GM18498 (cell line): ENCODE data around the gene MOCS1.
"Not testable (repeated sequence)": the region's sequence is repeated elsewhere in the genome, so short reads cannot be mapped to it uniquely, and the experiment has no call there.

Experiments
- ATAC-seq: cut with Tn5 transposase; IDR thresholded peaks from one replicate; pipeline ENCODE4 v1.9.1; 2021; ENCODE audit warnings: mild to moderate bottlenecking, moderate library complexity; ENCODE audit not compliant: unreplicated experiment

The MOCS1 gene

DNA sequence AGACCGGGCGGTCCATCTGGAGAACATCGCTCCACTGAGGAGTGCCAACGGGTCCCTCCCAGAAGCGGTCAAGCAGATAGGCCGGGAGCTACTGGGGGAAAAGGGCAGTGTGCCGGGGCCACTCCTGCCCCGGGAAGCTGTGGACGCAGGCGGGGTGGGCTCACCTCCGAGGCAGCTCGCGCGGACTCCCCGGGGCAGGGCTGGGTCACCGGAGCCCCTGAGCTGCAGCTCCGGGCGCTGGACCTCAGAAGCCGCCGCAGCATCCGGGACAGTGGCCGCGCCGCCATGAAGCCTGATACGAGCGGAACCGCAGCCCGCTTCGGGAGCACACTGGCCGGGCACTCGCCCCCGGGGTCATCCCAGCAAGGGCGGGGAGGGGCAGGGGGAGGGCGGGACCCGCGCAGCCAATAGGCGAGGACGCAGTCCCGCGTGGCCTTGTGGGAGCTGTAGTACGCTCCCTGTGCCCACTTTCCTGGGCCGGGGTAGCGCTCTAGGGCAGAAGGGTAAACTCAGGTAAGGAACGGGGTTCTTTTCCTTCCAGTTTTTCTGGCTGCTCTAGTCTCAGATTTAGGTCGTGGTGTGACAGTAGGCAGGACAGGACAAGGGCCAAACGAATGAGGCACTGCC, at the start of gene MOCS1:
Gene MOCS1 (minus strand): TSS at position 332 of the 627 bp plus-strand sequence. CDS start 45 bp downstream, at position 287.
- no peak for ATAC-seq

- ATAC-seq = no peak
Measured at GRCh38 chr6:39984051-39984450, 49.8 kb upstream of the MOCS1 start.

- ATAC-seq = no peak
Measured at GRCh38 chr6:39983193-39983592, 48.9 kb upstream of the MOCS1 start.

- ATAC-seq = no peak
Measured at GRCh38 chr6:39982720-39983119, 48.5 kb upstream of the MOCS1 start.

DNA sequence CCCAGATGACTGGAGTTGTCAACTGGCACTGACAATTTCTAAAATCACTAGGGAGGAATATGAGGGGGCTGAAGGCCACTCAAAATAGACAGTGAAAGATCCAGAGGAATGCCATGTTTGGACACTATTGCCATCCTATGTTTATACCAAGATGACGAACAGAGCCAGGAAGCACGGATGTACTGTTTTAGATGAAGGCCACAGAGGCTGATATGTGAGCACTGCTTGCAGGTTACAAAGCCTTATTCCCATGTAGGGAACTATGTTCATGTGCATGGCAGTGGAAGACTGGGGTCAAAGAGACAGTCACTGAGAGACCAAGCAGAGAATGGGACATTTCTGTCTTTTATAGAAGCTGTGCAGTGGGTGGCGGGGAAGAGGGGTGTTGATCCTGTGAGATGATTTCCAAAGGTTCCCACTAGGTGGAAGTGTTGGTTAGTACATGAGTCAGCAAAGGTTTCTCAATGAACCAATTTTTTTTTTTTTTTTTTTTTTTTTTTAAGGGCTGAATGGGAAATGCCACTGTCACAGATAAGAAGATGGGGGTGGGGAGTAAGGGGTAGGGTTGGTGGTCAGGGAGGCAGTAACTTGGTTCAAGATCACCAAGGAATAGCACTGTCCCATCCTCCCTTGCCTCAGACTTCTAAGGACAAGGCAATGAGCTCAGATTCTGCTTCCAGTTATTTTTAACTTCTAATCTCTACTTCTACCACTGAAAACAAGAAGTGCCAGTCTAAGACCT, 46.7 kb upstream of the MOCS1 start:
- ATAC-seq = no peak

DNA sequence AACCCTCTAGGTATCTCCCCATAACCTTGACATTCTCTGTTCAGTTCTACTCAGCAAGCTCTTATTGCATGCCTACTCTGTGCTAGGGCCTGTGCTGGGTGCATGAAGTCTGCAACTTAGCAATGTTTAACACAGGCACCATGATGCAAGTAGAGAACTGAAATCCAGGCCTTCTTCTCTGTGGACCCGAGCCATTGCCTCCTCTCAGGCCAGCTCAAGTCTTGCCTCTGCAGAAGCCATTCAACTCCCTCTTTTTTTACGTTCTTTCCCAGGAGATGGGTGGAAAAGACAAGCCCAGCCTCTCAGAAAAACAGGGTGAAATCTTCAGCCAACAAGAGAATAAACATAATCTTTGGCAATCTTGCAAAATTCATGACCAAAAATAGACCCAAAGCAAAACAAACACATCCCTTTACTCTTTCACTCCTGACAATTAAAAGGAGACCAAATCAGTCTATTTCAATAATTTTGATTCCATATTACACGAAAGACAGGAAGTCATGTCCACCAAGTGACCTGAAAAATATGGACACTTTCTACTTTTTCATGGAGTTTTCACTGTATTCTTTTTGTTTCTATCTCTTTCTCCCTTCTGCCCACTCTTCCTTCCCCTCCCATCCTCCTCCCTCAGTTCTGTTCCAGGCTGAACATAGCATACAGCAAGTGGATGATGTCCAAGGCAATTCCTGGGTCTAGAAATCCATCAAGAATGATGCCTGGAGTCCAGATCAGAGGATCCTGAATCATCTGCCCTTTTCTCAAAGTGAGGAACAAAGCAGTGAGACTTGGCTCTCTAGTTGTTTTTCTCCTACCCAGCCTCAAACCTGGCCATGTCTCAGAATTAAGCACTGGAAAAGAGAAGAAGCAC, 45.4 kb upstream of the MOCS1 start:
- no peak for ATAC-seq

GRCh38 chr6:39978240-39978639, 44.0 kb upstream of the MOCS1 start:
- ATAC-seq = no peak

DNA sequence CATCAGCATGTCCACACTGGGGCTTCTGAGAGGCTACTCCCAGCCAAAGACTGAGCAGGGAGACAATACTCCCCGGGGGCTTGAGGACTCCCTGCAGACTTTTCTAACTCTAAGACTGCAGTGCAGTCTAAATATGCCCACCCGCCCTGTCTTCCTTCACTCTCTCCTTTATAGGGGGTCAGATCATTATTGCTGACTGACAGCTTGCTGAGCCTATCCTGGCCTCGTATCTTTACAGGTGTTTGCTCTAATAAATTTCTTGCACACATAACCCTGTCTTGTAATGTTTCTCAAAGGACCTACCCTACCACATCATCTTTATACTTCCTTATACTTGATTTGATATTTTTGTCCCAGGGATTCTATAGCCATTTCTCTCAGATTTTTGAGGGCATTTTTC, 39.4 kb upstream of the MOCS1 start:
- ATAC-seq = no peak

- not testable (repeated sequence) for ATAC-seq
Measured at GRCh38 chr6:39972717-39973116, 38.5 kb upstream of the MOCS1 start.

- ATAC-seq = not testable (repeated sequence)
Measured at GRCh38 chr6:39971131-39971530, 36.9 kb upstream of the MOCS1 start.

GRCh38 chr6:39965751-39966150, 31.5 kb upstream of the MOCS1 start:
- no peak for ATAC-seq

DNA sequence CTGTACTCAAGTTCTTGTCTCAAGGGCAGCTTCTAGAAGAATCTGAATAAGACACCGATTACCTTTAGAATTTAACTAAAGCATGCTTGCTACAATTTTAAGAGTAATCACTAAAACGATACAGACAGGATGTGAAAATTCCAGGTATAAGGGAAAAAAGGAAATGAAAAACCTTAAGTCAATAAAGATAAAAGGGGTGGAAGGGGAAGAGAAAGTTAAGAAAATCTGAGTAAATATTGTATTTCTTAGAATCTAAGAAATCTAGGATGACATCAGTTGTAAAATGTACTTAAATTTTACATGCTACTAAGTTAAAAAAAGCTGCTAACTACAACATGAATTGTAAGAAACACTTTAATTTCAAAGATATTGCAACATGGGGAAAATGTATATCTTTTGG, 30.3 kb upstream of the MOCS1 start:
- ATAC-seq = no peak

- no peak for ATAC-seq
Measured at GRCh38 chr6:39964094-39964493, 29.8 kb upstream of the MOCS1 start.

DNA sequence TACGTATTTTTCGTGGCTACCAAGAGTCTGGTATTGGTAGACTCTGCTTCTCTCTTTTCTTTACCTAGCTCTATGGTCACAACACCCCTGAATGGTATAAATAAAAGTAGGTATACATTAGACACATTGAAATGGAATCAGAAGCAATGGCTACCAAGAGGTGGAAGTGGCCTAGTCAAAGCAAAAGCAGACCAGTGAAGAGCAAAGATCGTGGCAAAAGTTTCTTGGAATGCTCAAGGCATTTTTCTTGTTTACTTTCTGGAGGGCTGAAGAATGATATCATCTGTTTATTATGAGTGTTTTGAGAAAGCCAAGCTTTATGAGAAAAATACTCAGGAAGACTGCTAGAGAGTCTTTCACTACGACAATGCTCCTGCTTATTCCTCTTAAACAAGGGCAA, 28.6 kb upstream of the MOCS1 start:
- ATAC-seq = no peak

DNA sequence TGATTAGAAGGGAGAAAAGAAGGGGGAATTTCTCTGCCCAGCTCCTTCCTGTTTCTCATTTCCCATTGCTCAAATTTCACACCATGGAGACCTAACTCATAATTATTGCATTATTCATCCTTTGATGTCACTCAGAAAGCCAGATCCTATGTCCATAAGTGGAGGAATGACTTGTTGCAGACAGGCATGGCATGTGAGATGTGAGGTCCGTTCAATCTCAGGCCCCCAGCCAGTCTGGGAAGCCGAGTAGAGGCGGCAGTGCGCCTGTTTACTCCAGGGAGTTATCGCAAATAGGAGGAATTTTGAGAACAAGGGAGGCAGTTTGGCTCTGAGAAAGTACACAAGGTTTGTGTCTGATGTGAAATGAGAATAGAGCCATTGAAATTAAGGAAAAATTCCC, 26.9 kb upstream of the MOCS1 start:
- no peak for ATAC-seq

DNA sequence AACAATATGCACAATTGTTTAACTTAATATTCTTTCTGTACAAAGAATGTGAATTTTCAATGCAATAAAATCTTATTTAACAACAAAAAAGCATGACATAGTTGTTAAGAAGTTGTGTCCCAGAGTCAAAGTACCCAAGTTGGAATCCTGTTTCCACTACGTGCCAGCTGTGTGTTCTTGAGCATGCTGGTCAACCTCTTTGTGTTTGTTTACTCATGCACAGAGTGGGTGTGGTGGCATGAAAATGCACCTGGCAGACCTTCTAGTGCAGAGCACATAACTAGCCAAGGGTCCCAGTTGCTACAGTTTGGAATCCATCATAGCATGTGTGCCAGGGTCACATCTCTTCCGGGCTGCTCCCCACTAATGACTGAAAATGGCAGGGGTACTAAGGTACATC, 24.7 kb upstream of the MOCS1 start:
- no peak for ATAC-seq

GRCh38 chr6:39956936-39957335, 22.7 kb upstream of the MOCS1 start:
- no peak for ATAC-seq

DNA sequence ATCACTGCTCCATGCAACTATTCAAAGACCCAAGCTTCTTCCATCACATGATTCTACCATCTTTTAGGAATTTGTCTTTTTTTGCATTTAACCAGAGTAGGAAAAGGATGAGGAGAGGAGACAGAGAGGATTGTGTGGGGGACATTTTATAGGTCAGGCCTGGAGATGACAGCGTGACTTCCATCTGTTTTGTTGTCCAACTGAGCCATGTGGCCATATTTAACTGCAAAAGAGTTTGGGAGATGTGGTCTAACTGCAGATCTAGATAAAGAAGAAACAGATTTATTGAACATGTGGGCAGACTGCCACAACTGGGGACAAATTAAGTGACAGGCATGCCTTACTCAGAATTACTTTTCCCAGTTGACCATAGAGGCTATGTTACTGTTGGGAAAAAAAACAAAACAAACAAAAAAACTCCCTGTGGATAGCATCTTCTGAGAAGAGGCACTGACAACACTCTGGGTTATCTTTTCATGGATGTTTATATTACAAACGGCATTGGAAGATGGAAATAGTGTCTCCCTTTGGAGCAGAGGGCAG, 18.9 kb upstream of the MOCS1 start:
- no peak for ATAC-seq

DNA sequence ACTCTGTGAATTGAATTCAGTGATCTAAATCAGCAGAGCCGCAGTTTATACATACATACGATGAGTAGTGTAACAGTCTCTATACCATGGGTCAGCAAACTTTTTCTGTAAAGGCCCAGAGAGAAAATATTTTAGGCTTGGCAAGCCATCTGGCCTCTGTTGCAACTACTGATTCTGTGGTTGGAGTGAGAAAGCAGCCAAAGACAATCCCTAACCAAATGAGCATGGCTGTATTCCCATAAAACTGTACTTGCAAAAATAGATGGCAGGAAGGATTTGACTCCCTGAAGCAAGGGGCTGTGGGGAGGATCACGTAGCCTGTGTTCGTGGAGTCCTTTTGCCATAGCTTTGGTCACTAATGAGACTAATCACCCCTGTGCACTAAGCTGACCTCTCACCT, 17.9 kb upstream of the MOCS1 start:
- no peak for ATAC-seq

DNA sequence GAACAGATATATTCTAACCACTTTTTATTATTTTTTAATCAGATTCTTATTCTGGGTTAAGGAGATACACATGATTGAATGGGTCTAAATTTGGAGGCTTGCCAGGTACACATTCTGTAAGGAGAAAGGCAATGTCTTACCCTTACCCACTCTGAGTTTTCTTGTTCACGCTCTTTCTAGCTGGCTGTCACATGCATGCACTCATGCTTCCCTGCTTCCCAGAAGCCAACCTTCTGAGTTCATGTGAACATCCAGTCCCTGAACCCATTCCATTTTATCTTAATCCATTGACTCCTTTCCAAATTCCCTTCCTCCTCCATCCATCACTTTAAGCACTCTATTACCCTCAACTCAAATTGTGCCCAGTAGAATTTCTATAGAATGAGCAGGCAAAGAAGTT, 17.5 kb upstream of the MOCS1 start:
- ATAC-seq = no peak

DNA sequence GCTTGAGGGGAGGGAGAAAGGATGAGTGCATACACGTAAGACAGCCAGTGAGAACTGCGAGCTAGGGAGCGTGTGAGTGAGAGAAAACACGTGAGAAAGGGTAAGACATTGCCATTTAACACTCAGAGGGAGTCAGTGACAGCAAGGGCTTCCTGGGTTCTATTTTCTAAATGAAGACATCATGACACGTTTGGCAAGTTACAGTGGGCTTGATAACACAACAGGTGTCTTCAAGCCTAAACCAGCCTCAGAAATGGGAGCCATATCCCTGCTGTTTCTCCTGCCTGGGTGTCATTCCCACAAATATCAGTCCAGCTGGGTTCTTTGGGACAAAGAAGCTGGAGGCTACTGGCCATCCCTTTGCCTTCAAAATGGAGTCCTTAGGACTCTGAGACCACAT, 16.9 kb upstream of the MOCS1 start:
- no peak for ATAC-seq
